ENCODE results near the gene RAMP1. TPM values are rescaled to one million over a fixed set of nuclear protein-coding genes. Genes with fewer than 3 reads are reported as not detected.

RAMP1 gene
- total and polyA plus RNA-seq, 2 donors (not counting 1 experiment from before 2014, with no cell fraction given), result 15.7 TPM; not detected in 1

- Histone ChIP-seq H4K20me1 (ENCODE audit: control insufficient read depth, insufficient read depth, low read length, poor library complexity, severe bottlenecking) (no peaks in the 10 kb centered on the region), H3K36me3 (replicated peaks in 1 of 2; ENCODE audit: control extremely low read depth in 1 of 2, control insufficient read depth in 1 of 2, extremely low read depth in 1 of 2, insufficient read depth in 2 of 2, low read length in 1 of 2) (no peaks in the 10 kb centered on the region), H3K4me3 (ENCODE audit: control extremely low read depth in 1 of 5, extremely low read depth in 1 of 5, insufficient read depth in 1 of 5, low read depth in 2 of 5, low read length in 4 of 5) (no peak overlapping the region), H3K4me2 (replicated peaks; ENCODE audit: low read depth, low read length, poor library complexity, severe bottlenecking) (no peak overlapping the region), H3K27me3 (replicated peaks in 1 of 4; ENCODE audit: control extremely low read depth in 1 of 4, control insufficient read depth in 3 of 4, insufficient read depth in 4 of 4, low read length in 3 of 4) (peaks cover 0 to 18% (median 6%) of the 10 kb centered on the region in 4 experiments), H3K79me2 (ENCODE audit: control insufficient read depth, insufficient read depth, low read length) (no peaks in the 10 kb centered on the region), H2AFZ (ENCODE audit: insufficient read depth, low read depth, low read length, poor library complexity, severe bottlenecking) (no peak overlapping the region), H3K27ac (ENCODE audit: low read length in 2 of 2) (no peak overlapping the region), H3K9ac (ENCODE audit: low read length) (no peak overlapping the region), H3K4me1 (ENCODE audit: control insufficient read depth in 2 of 2, insufficient read depth in 2 of 2, low read length in 2 of 2) (peaks cover 6 to 7% of the 10 kb centered on the region in 2 donors), H3K9me3 (ENCODE audit: control extremely low read depth in 1 of 3, control insufficient read depth in 2 of 3, insufficient read depth in 1 of 3, low read length in 2 of 3) (peaks cover 0 to 7% (median 0%) of the 10 kb centered on the region in 3 donors)
- no peak for ATAC-seq (ENCODE audit: low read depth)
- ChIA-PET CTCF (interaction anchor here (1.2 kb wide), 1 partner anchor 17 kb away, joined by 3 read pairs; no protein-coding TSS in a partner anchor), POLR2A (no interaction called here)
- no peak for DNase-seq
- H3K27ac Mint-ChIP-seq, result no peak overlapping the region
- WGBS (ENCODE audit: insufficient coverage), result 100% methylated on average over 1 of the region's 3 CpGs
- no peak for TF ChIP-seq CTCF (IDR thresholded peaks at IDR 0.05)
- no peak for TF ChIP-seq EZH2 (IDR thresholded peaks at IDR 0.05; ENCODE audit: borderline replicate concordance, insufficient read depth, low read depth, low read length, poor library complexity, severe bottlenecking)
- intact Hi-C loops (cut with micrococcal nuclease), result no loop called here
- H3K9me3 Mint-ChIP-seq (ENCODE audit: insufficient read depth), result no peaks in the 10 kb centered on the region
- peaks cover 4% of the 10 kb centered on the region for H3K4me1 Mint-ChIP-seq
- H3K27me3 Mint-ChIP-seq, result peaks cover 30% of the 10 kb centered on the region
- no peak overlapping the region for H3K4me3 Mint-ChIP-seq
These were observed 92.5 kb downstream of the RAMP1 start for GRCh38 chr2:237951878-237952277.

- intact Hi-C loops (cut with micrococcal nuclease), result no loop called here
- Histone ChIP-seq H3K4me3 (ENCODE audit: control extremely low read depth in 1 of 5, extremely low read depth in 1 of 5, insufficient read depth in 1 of 5, low read depth in 2 of 5, low read length in 4 of 5) (no peak overlapping the region), H2AFZ (ENCODE audit: insufficient read depth, low read depth, low read length, poor library complexity, severe bottlenecking) (no peak overlapping the region), H4K20me1 (ENCODE audit: control insufficient read depth, insufficient read depth, low read length, poor library complexity, severe bottlenecking) (no peaks in the 10 kb centered on the region), H3K79me2 (ENCODE audit: control insufficient read depth, insufficient read depth, low read length) (no peaks in the 10 kb centered on the region), H3K36me3 (replicated peaks in 1 of 2; ENCODE audit: control extremely low read depth in 1 of 2, control insufficient read depth in 1 of 2, extremely low read depth in 1 of 2, insufficient read depth in 2 of 2, low read length in 1 of 2) (no peaks in the 10 kb centered on the region), H3K9ac (ENCODE audit: low read length) (no peak overlapping the region), H3K4me1 (ENCODE audit: control insufficient read depth in 2 of 2, insufficient read depth in 2 of 2, low read length in 2 of 2) (peaks cover 6 to 7% of the 10 kb centered on the region in 2 donors), H3K4me2 (replicated peaks; ENCODE audit: low read depth, low read length, poor library complexity, severe bottlenecking) (no peak overlapping the region), H3K27ac (ENCODE audit: low read length in 2 of 2) (no peak overlapping the region), H3K9me3 (ENCODE audit: control extremely low read depth in 1 of 3, control insufficient read depth in 2 of 3, insufficient read depth in 1 of 3, low read length in 2 of 3) (peaks cover 0 to 7% (median 0%) of the 10 kb centered on the region in 3 donors), H3K27me3 (replicated peaks in 1 of 4; ENCODE audit: control extremely low read depth in 1 of 4, control insufficient read depth in 3 of 4, insufficient read depth in 4 of 4, low read length in 3 of 4) (peaks cover 0 to 18% (median 6%) of the 10 kb centered on the region in 4 experiments)
- H3K27ac Mint-ChIP-seq, result no peak overlapping the region
- ChIA-PET POLR2A (no interaction called here), CTCF (interaction anchor here (1.2 kb wide), 1 partner anchor 16 kb away, joined by 3 read pairs; no protein-coding TSS in a partner anchor)
- no CpG with 5 or more reads among the region's 2 CpGs for WGBS (ENCODE audit: insufficient coverage)
- DNase-seq, result no peak
- ATAC-seq (ENCODE audit: low read depth), result no peak
- peaks cover 5% of the 10 kb centered on the region for H3K4me1 Mint-ChIP-seq
- H3K9me3 Mint-ChIP-seq (ENCODE audit: insufficient read depth), result no peaks in the 10 kb centered on the region
- peaks cover 34% of the 10 kb centered on the region for H3K27me3 Mint-ChIP-seq
- H3K4me3 Mint-ChIP-seq, result no peak overlapping the region
- TF ChIP-seq EZH2 (IDR thresholded peaks at IDR 0.05; ENCODE audit: borderline replicate concordance, insufficient read depth, low read depth, low read length, poor library complexity, severe bottlenecking) (no peak), CTCF (IDR thresholded peaks at IDR 0.05) (no peak)
These were observed 93.4 kb downstream of the RAMP1 start for GRCh38 chr2:237952851-237953250.

All from B cell (primary cell).